HG02642 (cell line): ENCODE data around the gene INAVA.
"Not testable (repeated sequence)": the region's sequence is repeated elsewhere in the genome, so short reads cannot be mapped to it uniquely, and the experiment has no call there.

Experiments used
- ATAC-seq: cut with Tn5 transposase; IDR thresholded peaks from one replicate; pipeline ENCODE4 v1.9.1; 2021; ENCODE audit warnings: mild to moderate bottlenecking; ENCODE audit not compliant: unreplicated experiment, poor library complexity

INAVA gene

GRCh38 chr1:200912737-200913407 lies 18.2 kb downstream of the INAVA start:
- no peak for ATAC-seq

GRCh38 chr1:200916152-200916551 lies 21.5 kb downstream of the INAVA start:
- no peak for ATAC-seq

DNA sequence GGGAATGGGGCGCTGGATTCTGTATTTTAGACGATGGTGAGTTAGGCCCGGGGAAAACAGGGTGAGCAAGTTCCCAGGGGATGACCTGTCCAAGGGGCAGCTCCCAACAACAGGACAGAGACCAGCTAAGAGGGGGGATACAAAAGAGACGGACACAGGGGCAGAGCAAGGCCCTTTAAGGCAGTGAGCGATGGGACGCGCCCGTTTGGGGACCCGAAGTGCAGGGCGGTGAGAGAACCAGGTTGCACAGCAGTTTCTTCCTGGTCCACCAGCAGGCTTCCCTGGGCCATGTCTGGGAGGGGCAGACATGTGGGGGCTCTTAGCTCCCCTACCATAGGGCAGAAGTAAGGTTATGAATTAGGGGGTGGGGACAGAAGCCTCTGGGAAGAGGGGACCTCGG lies 22.0 kb downstream of the INAVA start:
- no peak for ATAC-seq

DNA sequence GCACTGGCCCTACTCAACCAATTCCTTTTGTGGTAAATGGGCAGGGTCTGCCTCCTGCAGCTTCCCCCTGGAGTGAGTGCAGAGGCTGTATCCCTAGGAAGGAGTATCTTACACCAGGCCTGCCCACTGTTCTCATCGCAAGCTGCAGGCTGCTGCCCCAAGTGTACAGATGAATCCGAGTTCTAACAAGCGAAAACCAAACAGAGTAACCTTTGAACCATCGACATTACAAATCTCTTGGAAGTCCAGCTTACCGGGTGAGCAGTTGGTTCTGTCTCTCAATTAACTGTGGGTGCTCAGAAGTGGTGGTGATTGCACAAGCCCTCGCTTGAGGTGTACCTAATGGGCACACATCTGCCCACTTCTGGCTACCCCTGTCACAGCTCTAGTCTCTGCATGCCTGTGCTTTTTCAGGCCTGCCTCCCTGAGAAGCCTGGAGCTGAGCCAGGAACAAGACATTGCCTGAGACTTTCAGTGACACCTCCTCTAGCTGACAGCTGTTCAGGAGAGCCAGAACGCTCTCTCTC lies 22.7 kb downstream of the INAVA start:
- no peak for ATAC-seq

GRCh38 chr1:200918006-200918405 lies 23.3 kb downstream of the INAVA start:
- no peak for ATAC-seq

GRCh38 chr1:200919386-200919785 lies 24.7 kb downstream of the INAVA start:
- no peak for ATAC-seq

- ATAC-seq = no peak
Observed at GRCh38 chr1:200921571-200922110, 26.9 kb downstream of the INAVA start.

- no peak for ATAC-seq
Observed at GRCh38 chr1:200922406-200922805, 27.7 kb downstream of the INAVA start.

DNA sequence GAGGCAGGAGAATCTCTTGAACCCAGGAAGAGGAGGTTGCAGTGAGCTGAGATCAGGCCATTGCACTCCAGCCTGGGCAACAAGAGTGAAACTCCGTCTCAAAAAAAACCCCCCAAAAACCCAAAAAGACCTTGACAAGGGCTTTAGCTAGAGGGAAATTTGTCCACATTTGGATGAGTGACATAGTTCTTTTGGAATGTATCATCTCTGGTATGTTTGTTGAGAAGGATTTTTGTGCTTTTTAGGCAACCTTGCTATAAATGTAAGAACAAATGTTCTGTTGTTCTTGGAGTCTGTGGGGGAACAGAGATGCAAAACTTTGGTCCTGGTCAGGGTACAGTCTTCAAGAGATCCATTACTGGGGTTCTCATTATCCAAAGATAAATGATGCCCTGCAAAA lies 28.9 kb downstream of the INAVA start:
- ATAC-seq = no peak

- ATAC-seq = no peak
Observed at GRCh38 chr1:200925831-200926230, 31.1 kb downstream of the INAVA start.

GRCh38 chr1:200929530-200930278 lies 35.0 kb downstream of the INAVA start:
- ATAC-seq = no peak

- not testable (repeated sequence) for ATAC-seq
Observed at GRCh38 chr1:200930285-200930684, 35.6 kb downstream of the INAVA start.

DNA sequence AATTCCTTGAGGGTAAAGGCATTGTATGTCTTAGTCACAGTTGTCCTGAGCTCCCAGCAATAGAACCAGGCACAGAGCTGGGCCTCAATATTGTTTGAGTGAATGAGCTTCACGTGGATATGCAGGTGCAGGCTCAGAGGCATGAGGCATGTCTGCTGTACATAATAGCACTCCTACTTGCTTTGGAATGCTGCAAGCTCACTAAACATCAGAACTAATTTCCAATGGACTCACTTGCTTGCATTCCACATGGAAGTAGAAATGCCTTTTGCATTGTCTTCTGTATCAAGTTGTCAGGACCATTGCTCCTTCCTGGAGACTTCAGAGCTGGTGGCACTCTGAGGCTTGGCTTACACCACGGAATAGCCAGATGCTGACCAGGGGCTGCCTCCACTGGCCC lies 37.1 kb downstream of the INAVA start:
- ATAC-seq = no peak

DNA sequence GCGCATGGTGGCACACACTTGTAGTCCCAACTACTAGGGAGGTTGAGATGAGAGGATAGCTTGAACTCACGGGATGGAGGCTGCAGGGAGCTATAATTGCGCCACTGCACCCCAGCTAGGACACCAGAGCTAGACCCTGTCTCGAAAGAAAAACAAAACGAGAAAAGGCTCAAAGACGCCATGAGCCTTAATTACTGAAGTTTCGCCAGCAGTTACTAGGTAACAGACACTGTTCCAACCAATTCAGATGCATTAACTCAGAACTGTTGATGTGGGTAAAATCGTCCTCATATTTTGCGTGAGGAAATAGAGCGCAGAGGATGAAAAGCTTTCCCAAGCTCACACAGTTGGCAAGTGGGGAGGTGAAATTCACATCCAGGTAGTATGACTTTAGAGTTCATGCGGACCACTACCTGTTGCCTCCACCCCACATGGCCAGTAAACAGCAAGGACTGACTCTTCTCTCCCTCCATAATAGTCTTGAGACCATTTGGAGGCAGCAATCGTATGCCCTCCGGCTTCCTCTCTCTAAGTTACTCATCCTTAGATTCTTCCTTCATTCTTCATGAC lies 40.1 kb downstream of the INAVA start:
- no peak for ATAC-seq

DNA sequence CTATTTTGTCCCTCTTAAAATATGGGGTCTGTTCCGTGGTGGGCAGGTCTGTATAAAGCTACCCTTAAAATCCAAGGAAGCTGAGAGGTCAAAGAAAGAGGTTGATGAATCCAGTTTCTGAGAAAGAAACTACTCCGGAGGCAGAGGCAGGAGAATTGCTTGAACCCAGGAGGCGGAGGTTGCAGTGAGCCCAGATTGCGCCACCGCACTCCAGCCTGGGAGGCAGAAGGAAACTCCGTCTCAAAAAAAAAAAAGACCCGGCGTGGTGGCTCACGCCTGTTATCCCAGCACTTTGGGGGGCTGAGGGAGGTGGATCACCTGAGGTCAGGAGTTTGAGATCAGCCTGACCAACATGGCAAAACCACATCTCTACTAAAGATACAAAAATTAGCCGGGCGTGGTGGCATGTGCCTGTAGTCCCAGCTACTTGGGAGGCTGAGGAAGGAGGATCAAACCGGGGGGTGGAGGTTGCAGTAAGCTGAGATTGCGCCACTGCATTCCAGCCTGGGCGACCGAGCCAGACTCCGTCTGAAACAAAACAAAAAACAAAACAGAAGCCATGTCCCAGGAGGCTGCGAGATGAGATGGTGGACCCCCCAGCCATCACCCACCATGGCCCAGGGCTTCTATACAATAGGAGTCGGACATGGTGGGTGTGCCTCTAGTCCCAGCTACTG lies 40.7 kb downstream of the INAVA start:
- ATAC-seq = not testable (repeated sequence)

- ATAC-seq = no peak
Observed at GRCh38 chr1:200938955-200939354, 44.3 kb downstream of the INAVA start.

GRCh38 chr1:200945111-200945510 lies 50.4 kb downstream of the INAVA start:
- ATAC-seq = no peak

- ATAC-seq = no peak
Observed at GRCh38 chr1:200947059-200947566, 52.4 kb downstream of the INAVA start.

- ATAC-seq = no peak
Observed at GRCh38 chr1:200949626-200950025, 54.9 kb downstream of the INAVA start.

DNA sequence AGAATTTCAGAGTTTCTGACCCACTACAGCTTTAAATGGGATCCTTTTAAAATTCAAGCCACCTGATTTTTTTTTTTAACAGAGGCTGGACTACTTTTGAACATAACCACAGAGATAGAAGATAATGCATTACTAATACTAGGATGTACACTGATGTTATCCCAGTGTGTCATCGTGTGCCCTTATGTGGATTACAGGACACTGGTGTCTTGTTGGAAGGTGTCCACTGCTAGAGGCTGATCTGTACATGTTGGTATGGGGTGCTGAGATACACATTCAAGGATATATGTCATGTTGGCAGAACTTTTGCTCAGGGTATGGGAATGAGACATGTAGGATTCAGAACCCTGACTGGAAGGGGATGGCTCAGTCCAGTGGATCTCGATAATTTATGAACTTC lies 56.3 kb downstream of the INAVA start:
- no peak for ATAC-seq
